ENCODE data around the gene POMC.
"Not testable (repeated sequence)": the region's sequence is repeated elsewhere in the genome, so short reads cannot be mapped to it uniquely, and the experiment has no call there.

POMC gene

GRCh38 chr2:25159949-25160348 lies 8.4 kb downstream of the POMC start:
- DNase-seq (ENCODE audit: low read depth), result no peak
- no peak overlapping the region for H3K4me3 ChIP-seq (ENCODE audit: control insufficient read depth, low read depth, low read length)
- no peak for TF ChIP-seq CTCF (IDR thresholded peaks at IDR 0.05; ENCODE audit: control insufficient read depth, insufficient read depth, low read depth, low read length, missing control alignments)

- DNase-seq (ENCODE audit: low read depth), result no peak
- no peak for TF ChIP-seq CTCF (IDR thresholded peaks at IDR 0.05; ENCODE audit: control insufficient read depth, insufficient read depth, low read depth, low read length, missing control alignments)
- H3K4me3 ChIP-seq (ENCODE audit: control insufficient read depth, low read depth, low read length), result no peak overlapping the region
Measured at GRCh38 chr2:25158096-25158852, 10.1 kb downstream of the POMC start.

GRCh38 chr2:25155401-25155800 lies 13.0 kb downstream of the POMC start:
- no peak overlapping the region for H3K4me3 ChIP-seq (ENCODE audit: control insufficient read depth, low read depth, low read length)
- TF ChIP-seq CTCF (IDR thresholded peaks at IDR 0.05; ENCODE audit: control insufficient read depth, insufficient read depth, low read depth, low read length, missing control alignments), result no peak
- DNase-seq (ENCODE audit: low read depth), result no peak

- no peak overlapping the region for H3K4me3 ChIP-seq (ENCODE audit: control insufficient read depth, low read depth, low read length)
- DNase-seq (ENCODE audit: low read depth), result no peak
- no peak for TF ChIP-seq CTCF (IDR thresholded peaks at IDR 0.05; ENCODE audit: control insufficient read depth, insufficient read depth, low read depth, low read length, missing control alignments)
Measured at GRCh38 chr2:25151718-25152117, 16.7 kb downstream of the POMC start.

- DNase-seq (ENCODE audit: low read depth), result not testable (repeated sequence)
Measured at GRCh38 chr2:25150993-25151392, 17.4 kb downstream of the POMC start.

GRCh38 chr2:25149646-25150045 lies 18.7 kb downstream of the POMC start:
- TF ChIP-seq CTCF (IDR thresholded peaks at IDR 0.05; ENCODE audit: control insufficient read depth, insufficient read depth, low read depth, low read length, missing control alignments), result no peak
- H3K4me3 ChIP-seq (ENCODE audit: control insufficient read depth, low read depth, low read length), result no peak overlapping the region

More at GRCh38 chr2:25150993-25151392, 17.4 kb downstream of the POMC start:
- H3K4me3 ChIP-seq (ENCODE audit: control insufficient read depth, low read depth, low read length), result not testable (repeated sequence)

GRCh38 chr2:25146896-25147295 lies 21.5 kb downstream of the POMC start:
- no peak overlapping the region for H3K4me3 ChIP-seq (ENCODE audit: control insufficient read depth, low read depth, low read length)
- no peak for DNase-seq (ENCODE audit: low read depth)
- no peak for TF ChIP-seq CTCF (IDR thresholded peaks at IDR 0.05; ENCODE audit: control insufficient read depth, insufficient read depth, low read depth, low read length, missing control alignments)

More at GRCh38 chr2:25149646-25150045, 18.7 kb downstream of the POMC start:
- no peak for DNase-seq (ENCODE audit: low read depth)

Measured in AG09309 (cell line).